ENCODE data around the gene RND3. TPM values are rescaled to one million over a fixed set of nuclear protein-coding genes. Genes with fewer than 3 reads are reported as not detected.

RND3 gene
- 10 to 100 TPM; 41.8 to 77.8 TPM for total RNA-seq
- long read RNA-seq, transcript RND3-202 (5 exons, 2,777 nt): major isoform, 43 of 62 reads
- long read RNA-seq, transcript RND3-201 (6 exons, 2,711 nt): minor isoform, 8 of 62 reads
- long read RNA-seq, partial matches to known transcripts: 0 of 62 reads
- long read RNA-seq, other reads (novel, unspliced or antisense): 7 of 62 reads

GRCh38 chr2:150487537-150488429, at the start of gene RND3:
Gene RND3 (minus strand): TSS chr2:150487667. CDS start chr2:150487417, 250 bp downstream.
- ATAC-seq (peak; percentile 60), DNase-seq (peak; percentile 98)
- intact Hi-C loops (cut with DNase I, micrococcal nuclease): no loop called here

- intact Hi-C loops (cut with DNase I, micrococcal nuclease): no loop called here
- ATAC-seq (no peak), DNase-seq (no peak)
Measured at GRCh38 chr2:150535176-150535575, 47.7 kb upstream of the RND3 start.

GRCh38 chr2:150532879-150533278, 45.4 kb upstream of the RND3 start:
- DNase-seq: no peak
- intact Hi-C loops (cut with DNase I, micrococcal nuclease): no loop called here

GRCh38 chr2:150532020-150532419, 44.6 kb upstream of the RND3 start:
- intact Hi-C loops (cut with DNase I, micrococcal nuclease): no loop called here
- no peak for DNase-seq
- ATAC-seq: no peak

More at GRCh38 chr2:150532879-150533278, 45.4 kb upstream of the RND3 start:
- no peak for ATAC-seq

GRCh38 chr2:150531591-150531990, 44.1 kb upstream of the RND3 start:
- no peak for ATAC-seq
- DNase-seq: no peak
- intact Hi-C loops (cut with DNase I, micrococcal nuclease): no loop called here

- no peak for DNase-seq
- ATAC-seq: no peak
- intact Hi-C loops (cut with DNase I, micrococcal nuclease): no loop called here
Measured at GRCh38 chr2:150530168-150530567, 42.7 kb upstream of the RND3 start.

- DNase-seq (no peak), ATAC-seq (peak; percentile 76)
- intact Hi-C loops (cut with DNase I, micrococcal nuclease): no loop called here
Measured at GRCh38 chr2:150528861-150529801, 41.7 kb upstream of the RND3 start.

GRCh38 chr2:150526827-150527226, 39.4 kb upstream of the RND3 start:
- intact Hi-C loops (cut with DNase I, micrococcal nuclease): no loop called here
- ATAC-seq: peak; percentile 64
- DNase-seq: no peak

GRCh38 chr2:150526006-150526405, 38.5 kb upstream of the RND3 start:
- intact Hi-C loops (cut with DNase I, micrococcal nuclease): no loop called here
- ATAC-seq (no peak), DNase-seq (no peak)

- DNase-seq (no peak), ATAC-seq (no peak)
- intact Hi-C loops (cut with DNase I, micrococcal nuclease): no loop called here
Measured at GRCh38 chr2:150522269-150522668, 34.8 kb upstream of the RND3 start.

- ATAC-seq (no peak), DNase-seq (no peak)
- intact Hi-C loops (cut with DNase I, micrococcal nuclease): no loop called here
Measured at GRCh38 chr2:150520887-150521664, 33.6 kb upstream of the RND3 start.

- no peak for ATAC-seq
- intact Hi-C loops (cut with DNase I, micrococcal nuclease): no loop called here
- DNase-seq: no peak
Measured at GRCh38 chr2:150520033-150520432, 32.6 kb upstream of the RND3 start.

- no peak for DNase-seq
- intact Hi-C loops (cut with DNase I, micrococcal nuclease): no loop called here
- no peak for ATAC-seq
Measured at GRCh38 chr2:150517951-150518680, 30.6 kb upstream of the RND3 start.

- no peak for DNase-seq
- intact Hi-C loops (cut with DNase I, micrococcal nuclease): no loop called here
- ATAC-seq: no peak
Measured at GRCh38 chr2:150513647-150514046, 26.2 kb upstream of the RND3 start.

GRCh38 chr2:150508497-150509137, 21.1 kb upstream of the RND3 start:
- intact Hi-C loops (cut with DNase I, micrococcal nuclease): no loop called here
- DNase-seq: no peak
- no peak for ATAC-seq

- no peak for ATAC-seq
- intact Hi-C loops (cut with DNase I, micrococcal nuclease): no loop called here
- DNase-seq: no peak
Measured at GRCh38 chr2:150507071-150507470, 19.6 kb upstream of the RND3 start.

GRCh38 chr2:150505178-150505577, 17.7 kb upstream of the RND3 start:
- DNase-seq (no peak), ATAC-seq (no peak)
- intact Hi-C loops (cut with DNase I, micrococcal nuclease): no loop called here
